ENCODE data around the gene INAFM2.

Gene INAFM2

GRCh38 chr15:40286061-40286532, 37.4 kb upstream of the INAFM2 start:
- H3K4me3 ChIP-seq (ENCODE audit: low read length), result no peak overlapping the region
- no peak for DNase-seq (ENCODE audit: low read depth, low spot score)

GRCh38 chr15:40286794-40287193, 36.7 kb upstream of the INAFM2 start:
- no peak overlapping the region for H3K4me3 ChIP-seq (ENCODE audit: low read length)
- DNase-seq (ENCODE audit: low read depth, low spot score), result no peak

DNA sequence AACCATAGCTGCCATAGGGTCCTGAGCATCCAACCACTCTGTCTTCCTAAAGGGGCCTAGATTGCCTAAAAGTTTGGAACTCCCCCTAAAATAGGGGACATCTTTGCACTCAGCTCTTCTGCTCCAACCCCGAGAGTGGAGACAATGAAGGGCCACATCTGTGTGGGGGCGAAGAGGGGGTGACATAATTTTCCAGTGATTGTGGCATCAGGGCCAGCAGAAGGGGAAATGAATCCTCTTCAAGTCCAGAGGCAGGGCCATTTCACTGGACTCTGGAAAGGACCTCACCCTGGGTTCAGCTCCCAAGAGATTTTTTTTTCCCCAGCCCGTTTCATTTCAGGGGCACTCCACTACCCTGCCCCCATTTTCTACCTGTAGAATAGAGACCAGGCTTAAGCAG, 36.0 kb upstream of the INAFM2 start:
- no peak overlapping the region for H3K4me3 ChIP-seq (ENCODE audit: low read length)
- DNase-seq (ENCODE audit: low read depth, low spot score), result no peak

DNA sequence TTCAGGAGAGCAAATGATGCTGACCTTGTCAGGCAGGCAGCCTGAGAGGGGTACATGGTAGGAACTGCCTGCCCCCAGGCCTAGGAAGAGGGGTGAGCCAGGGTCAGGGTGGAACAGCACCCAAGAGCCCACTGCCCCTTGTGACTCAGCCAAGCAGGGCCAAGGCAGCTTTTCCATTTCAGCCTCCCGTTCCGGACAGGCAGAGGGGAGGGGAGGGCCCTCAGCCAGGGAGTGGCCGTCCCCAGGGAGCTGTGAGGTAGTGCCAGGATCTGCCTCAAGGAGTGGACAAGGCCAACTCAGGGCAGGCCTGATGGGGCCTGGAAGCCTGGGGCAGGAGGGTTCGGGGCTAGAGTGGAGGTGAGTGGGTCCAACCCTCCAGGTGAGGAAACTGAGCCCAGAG, 35.5 kb upstream of the INAFM2 start:
- no peak for DNase-seq (ENCODE audit: low read depth, low spot score)
- H3K4me3 ChIP-seq (ENCODE audit: low read length), result no peak overlapping the region

- no peak overlapping the region for H3K4me3 ChIP-seq (ENCODE audit: low read length)
- DNase-seq (ENCODE audit: low read depth, low spot score), result no peak
Observed at GRCh38 chr15:40289140-40289775, 34.2 kb upstream of the INAFM2 start.

DNA sequence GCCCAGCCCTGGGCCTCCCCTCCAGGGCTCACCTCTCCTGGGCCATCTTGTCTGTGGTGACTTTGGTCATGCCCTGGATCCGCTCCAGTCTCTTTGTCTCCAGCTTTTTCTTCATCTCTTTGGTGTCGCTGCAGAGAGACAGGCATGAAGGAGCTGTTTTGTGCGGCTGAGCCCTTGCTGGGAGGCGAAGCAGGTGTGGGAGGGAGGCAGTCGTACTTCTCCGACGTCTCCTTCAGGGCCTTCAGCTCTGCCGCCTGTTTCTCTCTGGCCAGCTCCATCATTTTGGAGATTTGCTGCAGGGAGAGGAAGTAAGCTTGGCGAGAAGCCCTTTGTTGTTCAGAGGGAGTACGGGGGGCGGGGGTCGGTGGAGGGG, 33.0 kb upstream of the INAFM2 start:
- H3K4me3 ChIP-seq (ENCODE audit: low read length), result no peak overlapping the region
- DNase-seq (ENCODE audit: low read depth, low spot score), result no peak

- DNase-seq (ENCODE audit: low read depth, low spot score), result no peak
- H3K4me3 ChIP-seq (ENCODE audit: low read length), result no peak overlapping the region
Observed at GRCh38 chr15:40290918-40291574, 32.4 kb upstream of the INAFM2 start.

DNA sequence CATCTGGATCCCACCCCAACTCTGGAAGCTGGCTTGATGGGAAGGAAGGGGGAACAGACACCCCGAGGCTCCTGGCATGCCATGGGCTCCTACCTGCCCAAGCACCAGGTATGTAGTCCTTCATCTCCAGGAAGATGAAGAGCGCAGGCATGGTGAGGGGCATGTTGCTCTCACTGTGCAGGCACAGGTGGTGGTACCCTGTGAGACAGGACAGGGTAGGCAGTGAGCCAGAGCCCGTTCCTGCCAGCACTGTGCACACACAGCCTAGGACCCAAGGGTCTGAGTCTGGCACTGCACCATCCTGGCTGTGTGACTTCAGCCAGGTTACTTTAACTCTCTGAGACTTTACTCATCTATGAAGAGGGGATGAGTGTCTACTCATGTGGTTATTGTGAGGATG, 31.2 kb upstream of the INAFM2 start:
- DNase-seq (ENCODE audit: low read depth, low spot score), result no peak
- H3K4me3 ChIP-seq (ENCODE audit: low read length), result no peak overlapping the region

GRCh38 chr15:40293006-40293405, 30.5 kb upstream of the INAFM2 start:
- DNase-seq (ENCODE audit: low read depth, low spot score), result no peak

DNA sequence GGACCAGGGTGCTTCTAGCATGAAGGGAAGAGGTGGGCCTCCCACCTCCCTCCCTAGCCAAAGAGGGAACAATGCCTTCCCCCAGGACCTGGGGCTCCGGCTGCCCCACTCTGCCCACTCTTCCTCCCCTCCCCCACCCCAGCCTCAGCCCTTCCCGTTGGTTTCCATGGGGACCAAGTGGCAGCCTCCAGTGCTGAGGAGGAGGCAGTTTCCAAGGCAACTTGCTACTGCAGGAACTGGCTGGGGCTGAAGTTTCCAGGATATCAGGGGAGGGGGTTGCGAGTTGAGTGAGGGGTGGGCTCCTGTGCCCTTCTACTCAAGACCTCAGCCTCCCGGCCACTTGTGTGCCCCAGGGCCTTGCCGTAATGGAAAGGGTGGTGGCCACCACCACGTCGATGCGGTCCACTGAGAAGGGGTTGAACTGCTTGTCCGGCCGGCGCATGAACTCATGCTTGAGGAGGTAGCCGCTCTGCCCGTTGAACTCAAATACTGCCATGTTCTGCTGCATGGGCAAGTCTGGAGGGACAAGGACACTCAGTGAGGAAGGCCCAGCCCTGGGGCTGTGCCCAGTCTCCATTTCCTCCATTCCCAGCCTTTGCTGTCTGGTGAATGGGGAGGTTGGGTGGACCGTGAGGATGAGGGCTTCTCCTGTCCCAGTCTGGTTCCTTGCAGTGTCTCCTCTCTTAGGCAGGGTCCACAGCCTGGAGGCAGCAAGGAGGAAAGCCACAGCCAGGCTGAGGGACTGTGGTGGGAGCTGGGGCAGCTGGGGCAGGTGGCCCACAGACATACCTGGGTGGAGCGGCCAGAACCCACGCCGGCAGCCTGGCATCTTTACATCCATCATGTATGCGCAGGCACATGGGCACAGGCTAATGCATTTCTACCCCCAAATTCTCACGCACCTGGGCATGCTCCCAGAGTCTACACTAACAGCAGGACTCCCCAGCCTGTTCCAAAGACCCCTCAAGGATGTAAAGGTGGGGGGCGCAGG, 29.3 kb upstream of the INAFM2 start:
- DNase-seq (ENCODE audit: low read depth, low spot score), result no peak
- H3K4me3 ChIP-seq (ENCODE audit: low read length), result no peak overlapping the region

More at GRCh38 chr15:40293006-40293405, 30.5 kb upstream of the INAFM2 start:
- no peak overlapping the region for H3K4me3 ChIP-seq (ENCODE audit: low read length)

DNA sequence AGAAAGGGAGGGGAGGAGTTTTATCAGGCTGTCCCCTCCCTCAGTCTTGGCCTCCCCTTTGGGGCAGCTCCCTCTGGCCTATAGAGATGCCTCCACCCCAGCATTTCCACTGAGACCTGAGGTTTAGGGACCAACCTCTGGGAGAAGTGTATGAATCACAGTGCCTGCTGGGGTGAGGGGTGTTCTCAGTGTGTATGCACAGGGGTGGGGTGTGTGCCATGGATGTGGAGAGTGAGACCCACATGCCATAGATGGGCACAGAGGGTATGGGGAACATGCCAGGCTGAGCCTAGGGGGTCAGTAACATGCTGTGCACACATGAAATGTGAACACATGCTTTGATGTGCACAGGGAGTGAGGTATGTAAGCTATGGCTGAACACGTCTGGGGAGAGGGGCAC, 28.2 kb upstream of the INAFM2 start:
- H3K4me3 ChIP-seq (ENCODE audit: low read length), result no peak overlapping the region
- no peak for DNase-seq (ENCODE audit: low read depth, low spot score)

DNA sequence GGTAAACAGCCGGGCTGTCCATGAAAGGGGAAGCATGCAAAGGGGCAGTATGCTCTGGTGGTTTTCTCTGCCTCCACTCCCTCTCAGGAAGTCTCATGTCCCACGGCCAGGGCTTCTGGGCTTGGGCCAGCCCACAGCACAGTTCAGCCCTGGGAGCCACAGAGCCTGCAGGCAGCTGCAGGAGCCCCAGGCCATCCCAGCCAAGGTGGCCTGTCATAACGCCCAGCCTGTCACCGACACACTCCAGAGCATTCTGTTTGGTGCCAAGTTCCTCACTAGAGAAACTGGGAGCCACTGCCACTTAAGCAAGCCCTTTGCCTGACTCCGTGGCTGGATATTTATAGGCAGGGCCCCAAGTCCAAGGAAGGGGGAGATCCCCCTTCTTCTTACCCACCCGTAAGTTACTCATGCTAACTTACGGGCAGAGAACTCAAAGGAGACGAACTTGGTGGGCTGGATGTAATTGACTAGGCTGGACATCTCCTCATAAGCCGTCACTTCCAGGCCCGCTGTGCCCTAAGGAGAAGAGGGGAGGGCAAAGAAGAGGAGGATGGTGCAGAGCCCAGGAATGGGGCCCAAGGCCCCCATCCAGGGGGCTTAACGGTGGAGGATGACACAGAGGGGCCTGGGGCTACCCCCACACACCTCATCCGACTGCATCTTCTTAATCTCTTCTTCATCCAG, 27.5 kb upstream of the INAFM2 start:
- no peak for DNase-seq (ENCODE audit: low read depth, low spot score)

DNA sequence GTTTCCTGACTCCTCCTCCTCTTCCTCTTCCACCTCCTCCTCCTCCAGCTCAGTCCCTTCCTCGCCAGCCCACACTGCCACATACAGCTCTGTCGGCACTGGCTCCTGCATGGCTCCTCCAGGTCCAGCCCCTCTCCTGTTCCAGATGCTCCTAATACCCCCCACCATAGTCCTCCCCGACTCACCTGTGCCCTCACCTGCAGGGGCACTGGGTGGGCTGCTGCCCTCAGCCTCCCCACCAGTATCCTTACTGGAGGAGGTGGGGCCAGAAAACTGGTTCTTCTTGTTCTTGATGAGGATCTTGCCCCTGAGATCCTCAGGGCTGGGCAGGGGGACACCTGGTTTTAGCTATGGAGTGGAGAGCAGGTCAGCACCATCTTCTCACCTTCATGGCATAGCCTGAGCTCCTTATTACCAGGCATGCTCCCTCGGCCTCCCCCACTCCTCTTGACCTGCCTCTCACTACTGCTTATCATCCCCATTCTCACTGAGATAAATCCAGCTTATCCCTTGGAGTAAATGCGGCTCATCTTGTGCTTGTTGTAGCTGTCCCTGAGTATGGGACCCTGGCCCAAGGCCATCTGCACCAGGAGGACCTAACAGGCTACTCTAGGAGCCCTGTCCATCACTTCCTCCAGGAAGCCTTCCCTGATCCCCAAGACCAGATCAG, 26.8 kb upstream of the INAFM2 start:
- no peak overlapping the region for H3K4me3 ChIP-seq (ENCODE audit: low read length)
- DNase-seq (ENCODE audit: low read depth, low spot score), result no peak

More for the DNA sequence above, 27.5 kb upstream of the INAFM2 start:
- no peak overlapping the region for H3K4me3 ChIP-seq (ENCODE audit: low read length)

DNA sequence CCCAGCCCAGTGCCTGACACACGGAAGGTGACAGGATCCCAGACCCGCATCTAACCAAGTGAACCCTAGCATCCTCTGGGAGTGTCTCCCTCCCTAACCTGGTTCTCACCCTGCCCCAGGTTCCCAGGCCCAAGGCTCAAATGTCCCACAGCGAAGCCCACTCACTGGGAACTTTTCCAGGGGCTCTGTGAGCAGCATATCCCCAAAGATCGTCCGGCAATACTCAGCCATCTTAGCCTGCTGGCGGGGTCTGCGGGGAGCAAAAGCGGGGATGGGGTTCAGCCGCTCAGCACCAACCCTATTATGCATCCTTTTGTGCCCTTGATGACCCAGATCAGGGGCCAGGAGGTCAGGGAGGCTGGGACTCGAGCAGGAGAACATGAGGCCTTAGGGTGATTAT, 26.1 kb upstream of the INAFM2 start:
- no peak overlapping the region for H3K4me3 ChIP-seq (ENCODE audit: low read length)
- no peak for DNase-seq (ENCODE audit: low read depth, low spot score)

DNA sequence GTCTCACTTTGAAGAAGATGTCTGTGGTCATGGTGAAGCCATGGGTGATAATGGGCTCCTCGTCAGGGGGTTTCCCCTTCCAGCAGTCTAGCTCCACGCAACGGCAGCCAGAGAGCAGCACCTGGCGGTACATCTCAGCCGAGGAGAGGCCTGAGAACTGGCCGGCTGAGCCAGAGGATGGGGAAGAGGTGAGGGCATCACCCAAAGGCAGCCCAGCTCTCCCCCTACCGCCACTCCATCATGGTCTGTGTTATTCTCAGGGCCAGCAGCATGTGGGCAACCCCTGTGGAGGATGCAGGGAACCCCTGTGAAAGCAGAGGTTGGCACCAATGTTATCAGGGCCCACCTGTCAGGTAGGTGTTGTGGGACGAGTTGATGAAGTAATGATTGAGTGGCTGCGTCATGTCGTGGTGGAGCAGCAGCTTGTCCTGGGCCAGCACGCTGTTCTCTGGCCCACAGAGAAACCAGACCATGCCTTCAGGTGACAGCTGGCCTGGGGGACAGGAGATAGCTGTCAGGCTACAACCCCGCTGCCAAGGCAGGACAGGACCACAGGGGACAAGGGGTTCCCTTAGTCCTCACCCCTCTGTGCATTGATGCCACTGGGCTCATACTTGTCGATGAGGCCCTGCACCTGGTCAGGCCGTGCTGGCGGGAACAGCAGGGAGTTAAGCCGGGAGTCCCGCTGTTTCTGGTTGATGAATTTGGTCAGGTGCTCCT, 25.1 kb upstream of the INAFM2 start:
- DNase-seq (ENCODE audit: low read depth, low spot score), result no peak
- H3K4me3 ChIP-seq (ENCODE audit: low read length), result no peak overlapping the region

- no peak overlapping the region for H3K4me3 ChIP-seq (ENCODE audit: low read length)
- DNase-seq (ENCODE audit: low read depth, low spot score), result no peak
Observed at GRCh38 chr15:40300367-40300766, 23.1 kb upstream of the INAFM2 start.

DNA sequence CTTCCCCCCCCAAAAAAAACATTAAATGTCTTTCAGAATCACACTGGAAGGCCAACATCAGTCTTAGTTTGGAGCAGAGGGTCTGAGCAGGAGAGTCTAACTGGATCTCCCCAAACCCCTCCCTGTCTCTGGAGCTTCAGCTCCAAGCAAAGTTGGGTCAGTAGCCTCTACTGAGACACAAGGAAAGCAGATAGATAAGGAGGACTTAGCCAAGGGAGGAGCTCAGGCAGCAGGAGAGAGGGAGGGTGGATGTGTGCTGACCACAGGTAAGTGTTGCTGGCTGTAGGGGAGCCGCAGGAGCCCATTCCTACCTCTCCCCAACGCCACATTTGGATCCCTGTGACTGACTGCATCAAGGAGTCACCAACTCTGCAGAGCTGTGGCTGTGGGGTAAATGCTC, 22.7 kb upstream of the INAFM2 start:
- H3K4me3 ChIP-seq (ENCODE audit: low read length), result no peak overlapping the region
- DNase-seq (ENCODE audit: low read depth, low spot score), result no peak

GRCh38 chr15:40301467-40302179, 21.9 kb upstream of the INAFM2 start:
- DNase-seq (ENCODE audit: low read depth, low spot score), result no peak
- H3K4me3 ChIP-seq (ENCODE audit: low read length), result no peak overlapping the region

All from Jurkat, Clone E6-1 (cell line).